Mesenchymal stem cell (in vitro differentiated cells and primary cell): ENCODE measurements around the gene ERCC1.

ENCODE experiments used
- DNase-seq: peaks from one replicate; pipeline ENCODE4 v3.0.0-alpha.2; 2013
- H2AFZ ChIP-seq: one replicate; pipeline ENCODE4 v1.6.1; 2013; ENCODE audit warnings: low read depth, mild to moderate bottlenecking, control low read depth, inconsistent platforms, low read length, moderate library complexity
- H2AK5ac ChIP-seq: 2 replicates; pipeline ENCODE4 v1.6.1; 2013; ENCODE audit warnings: low read length, moderate library complexity, mild to moderate bottlenecking, inconsistent platforms; ENCODE audit not compliant: severe bottlenecking
- H2BK120ac ChIP-seq: one replicate; pipeline ENCODE4 v1.6.1; 2013; ENCODE audit warnings: low read depth, mild to moderate bottlenecking, inconsistent platforms, low read length, moderate library complexity
- H2BK12ac ChIP-seq, 2 experiments: one replicate each; pipeline ENCODE4 v1.6.1; 2013; ENCODE audit warnings: inconsistent platforms in 2 of 2, low read length in 2 of 2, mild to moderate bottlenecking in 2 of 2, moderate library complexity in 2 of 2, control low read depth in 1 of 2
- H2BK15ac ChIP-seq: one replicate; pipeline ENCODE4 v1.6.1; 2013; ENCODE audit warnings: mild to moderate bottlenecking, low read depth, inconsistent platforms; ENCODE audit not compliant: poor library complexity, severe bottlenecking
- H2BK5ac ChIP-seq: 2 replicates; pipeline ENCODE4 v1.6.1; 2013; ENCODE audit warnings: low read depth, mild to moderate bottlenecking, low read length, control low read depth, inconsistent platforms; ENCODE audit not compliant: poor library complexity, severe bottlenecking
- H3K14ac ChIP-seq, 2 experiments: one replicate each; pipeline ENCODE4 v1.6.1; 2013; ENCODE audit warnings: inconsistent platforms in 2 of 2, low read length in 2 of 2, control low read depth in 1 of 2, mild to moderate bottlenecking in 1 of 2, moderate library complexity in 1 of 2
- H3K18ac ChIP-seq, 2 experiments: one replicate each; pipeline ENCODE4 v1.6.1; 2013; ENCODE audit warnings: inconsistent platforms in 2 of 2, low read length in 2 of 2, control low read depth in 1 of 2, low read depth in 1 of 2, mild to moderate bottlenecking in 1 of 2
- H3K23ac ChIP-seq, 2 experiments: one replicate each; pipeline ENCODE4 v1.6.1; 2013; ENCODE audit warnings: inconsistent platforms in 2 of 2, low read length in 2 of 2, mild to moderate bottlenecking in 2 of 2, moderate library complexity in 2 of 2, control low read depth in 1 of 2
- H3K27ac ChIP-seq: 2 replicates; pipeline ENCODE4 v1.5.1; 2013; ENCODE audit warnings: mild to moderate bottlenecking, moderate library complexity, low read length, control low read depth, inconsistent platforms; ENCODE audit not compliant: poor library complexity, severe bottlenecking
- H3K27me3 ChIP-seq, 2 experiments: 2 replicates each; pipeline versions ENCODE4 v1.6.1 to v1.7.0; 2013; ENCODE audit warnings: low read length in 2 of 2, mild to moderate bottlenecking in 2 of 2, moderate library complexity in 2 of 2, control low read depth in 1 of 2, inconsistent platforms in 1 of 2; ENCODE audit not compliant: control insufficient read depth in 1 of 2, insufficient read depth in 1 of 2
- H3K36me3 ChIP-seq, 2 experiments: 2 replicates each; pipeline versions ENCODE4 v1.6.1 to v1.7.0; 2013; ENCODE audit warnings: low read length in 2 of 2, control low read depth in 1 of 2, inconsistent platforms in 1 of 2, low read depth in 1 of 2, mild to moderate bottlenecking in 1 of 2; ENCODE audit not compliant: insufficient read depth in 2 of 2, control insufficient read depth in 1 of 2
- H3K4ac ChIP-seq, 2 experiments: one replicate each; pipeline ENCODE4 v1.6.1; 2013; ENCODE audit warnings: inconsistent platforms in 2 of 2, low read length in 2 of 2, mild to moderate bottlenecking in 2 of 2, moderate library complexity in 2 of 2, control low read depth in 1 of 2, low read depth in 1 of 2
- H3K4me1 ChIP-seq: 2 replicates; pipeline ENCODE4 v1.6.1; 2013; ENCODE audit warnings: low read depth, low read length, control low read depth; ENCODE audit not compliant: control insufficient read depth, insufficient read depth
- H3K4me2 ChIP-seq: 2 replicates; pipeline ENCODE4 v1.6.1; 2013; ENCODE audit warnings: low read length, mild to moderate bottlenecking, inconsistent platforms; ENCODE audit not compliant: poor library complexity, severe bottlenecking
- H3K4me3 ChIP-seq, 2 experiments: 2 replicates each; pipeline versions ENCODE4 v1.5.1 to v1.7.0; 2013; ENCODE audit warnings: low read length in 2 of 2, mild to moderate bottlenecking in 2 of 2, control low read depth in 1 of 2, low read depth in 1 of 2; ENCODE audit not compliant: insufficient read depth in 1 of 2
- H3K79me1 ChIP-seq: replicated peaks from 2 replicates; pipeline ENCODE4 v1.6.1; 2013; ENCODE audit warnings: mild to moderate bottlenecking, control low read depth, low read length, inconsistent platforms; ENCODE audit not compliant: poor library complexity, severe bottlenecking
- H3K9ac ChIP-seq: 2 replicates; pipeline ENCODE4 v1.7.0; 2013; ENCODE audit warnings: mild to moderate bottlenecking, low read length, moderate library complexity
- H3K9me3 ChIP-seq: 2 replicates; pipeline ENCODE4 v1.7.0; 2013; ENCODE audit warnings: mild to moderate bottlenecking, low read length; ENCODE audit not compliant: control insufficient read depth
- H4K8ac ChIP-seq: one replicate; pipeline ENCODE4 v1.6.1; 2013; ENCODE audit warnings: inconsistent platforms, mild to moderate bottlenecking, low read length, moderate library complexity
- H4K91ac ChIP-seq: one replicate; pipeline ENCODE4 v1.6.1; 2013; ENCODE audit warnings: mild to moderate bottlenecking, low read length, inconsistent platforms
- WGBS: methylation state at CpG from one replicate; pipeline ENCODE4 v1.1.7; 2013; ENCODE audit warnings: mixed read lengths; 5-methylcytosine and 5-hydroxymethylcytosine counted together

Gene ERCC1

DNA sequence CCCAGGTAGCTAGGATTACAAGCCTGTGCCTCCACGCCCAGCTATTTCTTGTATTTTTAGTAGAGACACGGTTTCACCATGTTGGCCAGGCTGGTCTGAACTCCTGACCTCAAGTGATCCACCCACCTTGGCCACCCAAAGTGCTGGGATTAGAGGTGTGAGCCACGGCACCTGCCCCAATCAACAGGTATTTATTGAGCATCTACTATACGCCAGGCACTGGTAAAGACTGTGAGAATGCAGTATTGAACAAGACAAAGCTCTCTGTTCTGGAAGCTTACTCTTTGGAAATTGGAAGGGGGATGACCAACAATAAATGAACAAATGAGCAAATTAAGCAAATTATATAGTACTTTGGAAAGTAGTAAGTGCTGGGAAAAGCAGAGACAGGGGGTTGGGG, 21.4 kb upstream of the ERCC1 start:
- no peak overlapping the region for H3K27ac ChIP-seq
- H3K23ac ChIP-seq: no peak overlapping the region
- H3K27me3 ChIP-seq: no peaks in the 10 kb centered on the region
- DNase-seq: no peak
- peak overlapping the region; percentile 90 for H3K9ac ChIP-seq
- 92% methylated on average over 4 of the region's 4 CpGs for WGBS
- no peak overlapping the region for H4K8ac ChIP-seq
- H2BK5ac ChIP-seq: no peak overlapping the region
- no peaks in the 10 kb centered on the region for H3K9me3 ChIP-seq
- no peak overlapping the region for H2BK120ac ChIP-seq
- H2AFZ ChIP-seq: no peak overlapping the region
- no peak overlapping the region for H3K4me3 ChIP-seq
- no peak overlapping the region for H3K14ac ChIP-seq
- no peak overlapping the region for H4K91ac ChIP-seq
- no peak overlapping the region for H3K4me2 ChIP-seq
- no peak overlapping the region for H3K18ac ChIP-seq
- no peak overlapping the region for H2BK12ac ChIP-seq
- no peaks in the 10 kb centered on the region for H3K79me1 ChIP-seq
- H2AK5ac ChIP-seq: no peak overlapping the region
- H2BK15ac ChIP-seq: peak overlapping the region; percentile 30
- H3K36me3 ChIP-seq: no peaks in the 10 kb centered on the region
- H3K4me1 ChIP-seq: peaks cover 23% of the 10 kb centered on the region
- H3K4ac ChIP-seq: peak overlapping the region in 1 of 2 experiments; percentile 76

DNA sequence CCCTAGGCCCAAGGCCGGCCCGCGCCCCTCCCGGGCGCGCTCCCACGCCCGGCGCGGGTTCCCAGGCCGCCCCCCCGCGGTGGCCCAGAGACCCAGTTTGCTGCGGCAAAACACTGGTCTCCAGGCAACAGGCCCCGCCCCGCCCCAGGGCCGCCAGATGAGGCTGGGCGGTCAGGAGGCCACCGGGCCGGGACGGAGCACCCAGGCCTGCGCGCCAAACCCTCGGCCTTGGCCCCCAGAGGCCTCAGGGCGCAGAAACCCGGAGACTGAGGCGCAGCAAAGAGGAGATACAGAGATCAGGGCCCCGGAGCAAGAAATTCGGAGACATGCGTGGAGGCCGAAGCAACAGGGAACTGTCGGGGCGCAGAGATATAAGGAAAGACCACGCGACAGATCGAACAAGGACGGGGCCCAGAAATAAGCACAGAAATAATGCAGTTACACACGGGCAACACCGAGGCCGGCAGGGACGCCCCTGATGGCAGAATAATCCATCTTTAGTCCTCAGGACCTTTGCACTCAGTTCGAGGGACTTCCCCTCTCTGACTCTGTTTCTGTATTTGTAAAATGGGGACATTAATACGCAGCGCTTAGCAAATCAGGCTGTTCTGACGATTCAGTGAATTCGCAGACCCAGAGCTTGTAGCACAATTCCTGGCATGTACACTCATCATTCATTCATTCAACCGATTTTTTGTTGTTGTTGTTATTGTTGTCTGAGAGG, 20.8 kb upstream of the ERCC1 start:
- WGBS: 17% methylated on average over 44 of the region's 47 CpGs

GRCh38 chr19:45443462-45444317, 20.0 kb upstream of the ERCC1 start:
- peaks cover 21% of the 10 kb centered on the region for H3K4me1 ChIP-seq
- peak overlapping the region; percentile 95 for H2BK15ac ChIP-seq
- peak overlapping the region; percentile 92 for H3K9ac ChIP-seq
- under 1% methylated on average over 46 of the region's 49 CpGs for WGBS
- H3K79me1 ChIP-seq: no peaks in the 10 kb centered on the region
- DNase-seq: peak; percentile 98
- H2AK5ac ChIP-seq: no peak overlapping the region
- H3K18ac ChIP-seq: peak overlapping the region; percentile 79 to 82
- peak overlapping the region; percentile 75 to 93 for H3K4ac ChIP-seq
- peak overlapping the region; percentile 18 to 26 for H3K14ac ChIP-seq
- H3K36me3 ChIP-seq: no peaks in the 10 kb centered on the region
- peak overlapping the region; percentile 84 for H4K8ac ChIP-seq
- H3K23ac ChIP-seq: no peak overlapping the region
- peak overlapping the region in 1 of 2 experiments; percentile 89 for H2BK12ac ChIP-seq
- peak overlapping the region; percentile 90 for H3K4me2 ChIP-seq
- peak overlapping the region; percentile 29 for H2AFZ ChIP-seq
- H3K27me3 ChIP-seq: no peaks in the 10 kb centered on the region
- H3K9me3 ChIP-seq: no peaks in the 10 kb centered on the region
- peak overlapping the region; percentile 53 to 79 for H3K4me3 ChIP-seq
- H3K27ac ChIP-seq: no peak overlapping the region
- no peak overlapping the region for H2BK5ac ChIP-seq
- peak overlapping the region; percentile 96 for H2BK120ac ChIP-seq
- H4K91ac ChIP-seq: peak overlapping the region; percentile 81

More for the DNA sequence above, 20.8 kb upstream of the ERCC1 start:
- H3K4me3 ChIP-seq: peak overlapping the region; percentile 40 to 62
- peak overlapping the region; percentile 30 for H2BK15ac ChIP-seq
- peak overlapping the region; percentile 90 for H3K4me2 ChIP-seq
- peak overlapping the region; percentile 58 for H2AK5ac ChIP-seq
- peak overlapping the region; percentile 81 for H2AFZ ChIP-seq
- H4K8ac ChIP-seq: peak overlapping the region; percentile 76
- H3K4ac ChIP-seq: peak overlapping the region in 1 of 2 experiments; percentile 76
- no peaks in the 10 kb centered on the region for H3K36me3 ChIP-seq
- no peak overlapping the region for H3K23ac ChIP-seq
- H3K9ac ChIP-seq: peak overlapping the region; percentile 90
- H2BK5ac ChIP-seq: no peak overlapping the region
- H3K27me3 ChIP-seq: no peaks in the 10 kb centered on the region
- no peaks in the 10 kb centered on the region for H3K79me1 ChIP-seq
- peak overlapping the region; percentile 34 for H4K91ac ChIP-seq
- H2BK12ac ChIP-seq: peak overlapping the region in 1 of 2 experiments; percentile 91
- peak overlapping the region in 1 of 2 experiments; percentile 26 for H3K14ac ChIP-seq
- peak overlapping the region; percentile 45 to 87 for H3K18ac ChIP-seq
- peaks cover 25% of the 10 kb centered on the region for H3K4me1 ChIP-seq
- peak; percentile 94 for DNase-seq
- H2BK120ac ChIP-seq: peak overlapping the region; percentile 96
- no peak overlapping the region for H3K27ac ChIP-seq
- no peaks in the 10 kb centered on the region for H3K9me3 ChIP-seq
